GM21423 (cell line): ENCODE measurements around the gene PEX11A.

Source experiments
- ATAC-seq: cut with Tn5 transposase; IDR thresholded peaks from one replicate; pipeline ENCODE4 v1.9.1; 2021; ENCODE audit warnings: mild to moderate bottlenecking, moderate library complexity; ENCODE audit not compliant: unreplicated experiment

PEX11A gene

GRCh38 chr15:89677381-89677780, 13.2 kb downstream of the PEX11A start:
- no peak for ATAC-seq

GRCh38 chr15:89675606-89676005, 14.9 kb downstream of the PEX11A start:
- no peak for ATAC-seq

- no peak for ATAC-seq
These were observed 16.0 kb downstream of the PEX11A start for GRCh38 chr15:89674526-89674925.

- ATAC-seq = no peak
These were observed 17.4 kb downstream of the PEX11A start for GRCh38 chr15:89673165-89673512.

- no peak for ATAC-seq
These were observed 18.1 kb downstream of the PEX11A start for GRCh38 chr15:89672221-89673164.

- ATAC-seq = no peak
These were observed 18.9 kb downstream of the PEX11A start for GRCh38 chr15:89671687-89672086.

- ATAC-seq = no peak
These were observed 19.5 kb downstream of the PEX11A start for GRCh38 chr15:89670971-89671560.

- no peak for ATAC-seq
These were observed 20.6 kb downstream of the PEX11A start for GRCh38 chr15:89669941-89670340.

GRCh38 chr15:89669309-89669865, 21.2 kb downstream of the PEX11A start:
- no peak for ATAC-seq

- no peak for ATAC-seq
These were observed 22.4 kb downstream of the PEX11A start for GRCh38 chr15:89668171-89668570.

- no peak for ATAC-seq
These were observed 22.9 kb downstream of the PEX11A start for GRCh38 chr15:89667706-89667960.

- no peak for ATAC-seq
These were observed 23.5 kb downstream of the PEX11A start for GRCh38 chr15:89666858-89667705.

- ATAC-seq = no peak
These were observed 24.2 kb downstream of the PEX11A start for GRCh38 chr15:89666184-89666857.

GRCh38 chr15:89665449-89666181, 24.9 kb downstream of the PEX11A start:
- ATAC-seq = no peak

- ATAC-seq = no peak
These were observed 25.9 kb downstream of the PEX11A start for GRCh38 chr15:89664441-89665350.

GRCh38 chr15:89662893-89663626, 27.5 kb downstream of the PEX11A start:
- no peak for ATAC-seq

GRCh38 chr15:89660556-89660955, 30.0 kb downstream of the PEX11A start:
- no peak for ATAC-seq

GRCh38 chr15:89659295-89659694, 31.3 kb downstream of the PEX11A start:
- ATAC-seq = no peak
